ENCODE results near the gene ZNF559.

DNA sequence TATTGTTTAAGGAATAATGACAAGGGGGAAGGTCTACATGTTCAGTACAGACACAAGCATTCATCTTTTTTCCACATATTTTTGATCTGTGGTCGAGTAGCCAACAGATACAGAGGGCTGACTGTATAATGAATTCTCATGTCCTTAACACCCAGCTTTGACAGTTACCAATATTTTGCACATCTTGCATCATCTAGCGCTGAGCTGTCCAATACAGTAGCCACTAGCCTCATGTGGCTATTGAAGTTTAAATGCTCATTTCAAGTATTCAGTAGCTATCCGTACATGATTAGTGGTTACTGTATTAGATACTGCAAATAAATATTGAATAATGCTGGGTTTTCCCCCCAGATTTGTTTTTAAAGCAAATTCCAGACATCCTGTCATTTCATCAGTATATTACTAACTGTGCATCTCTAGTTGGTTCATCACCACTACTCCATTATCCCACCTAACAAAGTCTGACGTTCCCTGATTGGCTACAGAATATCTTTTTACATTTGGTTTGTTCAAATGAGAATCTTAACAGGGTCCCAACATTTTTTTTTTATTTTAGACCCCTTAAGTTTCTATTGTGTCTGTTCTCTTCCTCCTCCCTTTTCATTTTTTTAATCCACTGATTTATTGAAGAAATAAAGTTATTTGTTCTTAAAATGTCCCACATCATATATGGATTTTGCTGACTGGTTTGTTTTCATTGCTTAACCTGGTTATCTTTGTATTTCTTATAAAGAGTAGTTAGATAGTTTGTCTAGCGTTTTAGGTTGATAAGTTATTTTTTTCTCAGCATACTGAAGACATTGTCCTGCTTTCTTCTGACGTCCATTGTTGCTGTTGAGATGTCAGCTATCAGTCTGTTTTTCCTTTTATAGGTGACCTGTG, 47.0 kb downstream of the ZNF559 start:
- TF ChIP-seq, protein P1, sequence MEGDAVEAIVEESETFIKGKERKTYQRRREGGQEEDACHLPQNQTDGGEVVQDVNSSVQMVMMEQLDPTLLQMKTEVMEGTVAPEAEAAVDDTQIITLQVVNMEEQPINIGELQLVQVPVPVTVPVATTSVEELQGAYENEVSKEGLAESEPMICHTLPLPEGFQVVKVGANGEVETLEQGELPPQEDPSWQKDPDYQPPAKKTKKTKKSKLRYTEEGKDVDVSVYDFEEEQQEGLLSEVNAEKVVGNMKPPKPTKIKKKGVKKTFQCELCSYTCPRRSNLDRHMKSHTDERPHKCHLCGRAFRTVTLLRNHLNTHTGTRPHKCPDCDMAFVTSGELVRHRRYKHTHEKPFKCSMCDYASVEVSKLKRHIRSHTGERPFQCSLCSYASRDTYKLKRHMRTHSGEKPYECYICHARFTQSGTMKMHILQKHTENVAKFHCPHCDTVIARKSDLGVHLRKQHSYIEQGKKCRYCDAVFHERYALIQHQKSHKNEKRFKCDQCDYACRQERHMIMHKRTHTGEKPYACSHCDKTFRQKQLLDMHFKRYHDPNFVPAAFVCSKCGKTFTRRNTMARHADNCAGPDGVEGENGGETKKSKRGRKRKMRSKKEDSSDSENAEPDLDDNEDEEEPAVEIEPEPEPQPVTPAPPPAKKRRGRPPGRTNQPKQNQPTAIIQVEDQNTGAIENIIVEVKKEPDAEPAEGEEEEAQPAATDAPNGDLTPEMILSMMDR (IDR thresholded peaks at IDR 0.05), result no peak
- TF ChIP-seq POLR2A (IDR thresholded peaks at IDR 0.05) (no peak), EP300 (IDR thresholded peaks at IDR 0.05) (no peak)
